HCT116 (cell line): Measurements from ENCODE around the gene PCDH9. TPM values are rescaled to one million over a fixed set of nuclear protein-coding genes. Genes with fewer than 3 reads are reported as not detected.

Experiments used
- ATAC-seq: fragments of 200-7000 bp; cut with Tn5 transposase; 2 replicates; pipeline ENCODE4 v1.9.1; 2020; ENCODE audit warnings: mild to moderate bottlenecking, moderate library complexity
- BruUV-seq: library from RNA; stranded (reverse); fragments of 400-500 nt; replicated peaks from 2 replicates; lab custom pipeline; 2021; lab: Mats Ljungman, UMichigan
- CTCF ChIA-PET: fragments of 300-600 bp; sonication (Branson Sonifier 250); formaldehyde crosslinking; loops from one replicate; lab custom pipeline; 2021; ENCODE audit warnings: antibody characterized with exemption; lab: Charles Lee
- POLR2A ChIA-PET: fragments of 300-600, 350-600 bp; sonication (Branson Sonifier 250); formaldehyde crosslinking; loops from one replicate; lab custom pipeline; 2021; ENCODE audit warnings: antibody characterized with exemption; lab: Charles Lee
- RAD21 ChIA-PET, 2 experiments: fragments of 300-600 bp; sonication (Branson Sonifier 250); formaldehyde crosslinking; loops; one replicate each; lab custom pipeline; 2023; ENCODE audit warnings: low total read pairs in 2 of 2; ENCODE audit not compliant: uncharacterized antibody in 2 of 2, unreplicated experiment in 2 of 2, low non-redundant PET in 1 of 2; lab: Charles Lee
- DNase-seq: peaks from one replicate; pipeline ENCODE4 v3.0.0-alpha.2; 2010; ENCODE audit warnings: low read depth, low spot score
- H2AFZ ChIP-seq: fragments of 200-600 bp; shearing (Covaris generic), sonication (generic); 2 replicates; pipeline ENCODE4 v1.6.1; 2017; ENCODE audit warnings: low read depth, mixed run types, mixed read lengths, antibody characterized with exemption, low read length; ENCODE audit not compliant: poor library complexity, severe bottlenecking
- H3K27ac ChIP-seq: 2 replicates; pipeline ENCODE4 v1.5.1; 2012; ENCODE audit warnings: low read depth, low read length
- H3K27me3 ChIP-seq: fragments of 200-600 bp; sonication (generic); 2 replicates; pipeline ENCODE4 v1.6.1; 2016; ENCODE audit warnings: mixed run types, low read length, mixed read lengths; ENCODE audit not compliant: insufficient read depth
- H3K36me3 ChIP-seq, 2 experiments: fragments of 200-500 bp in 1 of 2; fragments of 200-600 bp in 1 of 2; sonication (Bioruptor generic) in 1 of 2; sonication (generic) in 1 of 2; 2 replicates each; pipeline versions ENCODE4 v1.5.1 to v1.6.1; 2014 to 2016; ENCODE audit warnings: low read length in 2 of 2, inconsistent platforms in 1 of 2, mixed read lengths in 1 of 2, mixed run types in 1 of 2; ENCODE audit not compliant: insufficient read depth in 2 of 2, control insufficient read depth in 1 of 2
- H3K4me1 ChIP-seq, 2 experiments: fragments of 200-600 bp in 1 of 2; sonication (generic) in 1 of 2; 2 replicates each; pipeline versions ENCODE4 v1.5.1 to v1.6.1; 2012 to 2017; ENCODE audit warnings: low read length in 2 of 2, inconsistent platforms in 1 of 2, mild to moderate bottlenecking in 1 of 2, mixed read lengths in 1 of 2, mixed run types in 1 of 2, moderate library complexity in 1 of 2; ENCODE audit not compliant: insufficient read depth in 2 of 2, control insufficient read depth in 1 of 2
- H3K4me2 ChIP-seq: fragments of 200-600 bp; sonication (generic); 2 replicates; pipeline ENCODE4 v1.6.1; 2017; ENCODE audit warnings: mixed run types, low read length, mixed read lengths
- H3K4me3 ChIP-seq, 2 experiments: fragments of 200-600 bp in 1 of 2; sonication (generic) in 1 of 2; replicated peaks in 1 of 2; 2 replicates each; pipeline ENCODE4 v1.5.1; 2011 to 2016; ENCODE audit warnings: low read length in 2 of 2, control low read depth in 1 of 2, low read depth in 1 of 2, mild to moderate bottlenecking in 1 of 2, mixed read lengths in 1 of 2, mixed run types in 1 of 2
- H3K79me2 ChIP-seq: fragments of 200-600 bp; sonication (generic); 2 replicates; pipeline ENCODE4 v1.6.1; 2017; ENCODE audit warnings: mild to moderate bottlenecking, mixed run types, low read length, moderate library complexity, mixed read lengths; ENCODE audit not compliant: insufficient read depth
- H3K9ac ChIP-seq: fragments of 200-600 bp; sonication (generic); 2 replicates; pipeline ENCODE4 v1.6.1; 2016; ENCODE audit warnings: low read length, mixed read lengths
- H3K9me2 ChIP-seq: fragments of 200-600 bp; sonication (generic), shearing (Covaris generic); 2 replicates; pipeline ENCODE4 v1.6.1; 2017; ENCODE audit warnings: mixed run types, mild to moderate bottlenecking, moderate library complexity; ENCODE audit not compliant: insufficient read depth
- H3K9me3 ChIP-seq, 2 experiments: fragments of 200-500 bp in 1 of 2; fragments of 200-600 bp in 1 of 2; sonication (Bioruptor generic) in 1 of 2; sonication (generic) in 1 of 2; 2 replicates each; pipeline ENCODE4 v1.6.1; 2014 to 2017; ENCODE audit warnings: low read length in 2 of 2, mixed read lengths in 2 of 2, inconsistent platforms in 1 of 2, low read depth in 1 of 2, mild to moderate bottlenecking in 1 of 2, mixed run types in 1 of 2, moderate library complexity in 1 of 2; ENCODE audit not compliant: control insufficient read depth in 1 of 2, insufficient read depth in 1 of 2
- H4K20me1 ChIP-seq: fragments of 200-600 bp; sonication (generic), shearing (Covaris generic); 2 replicates; pipeline ENCODE4 v1.6.1; 2017; ENCODE audit warnings: mixed run types, mild to moderate bottlenecking, moderate library complexity; ENCODE audit not compliant: insufficient read depth
- ATF3 ChIP-seq: IDR thresholded peaks from 2 replicates; pipeline ENCODE4 v1.6.1; 2012
- CBX3 ChIP-seq: IDR thresholded peaks from 2 replicates; pipeline ENCODE4 v1.6.1; 2012; ENCODE audit warnings: low read depth
- CEBPB ChIP-seq: IDR thresholded peaks from 2 replicates; pipeline ENCODE4 v1.6.1; 2012; ENCODE audit warnings: low read depth
- CTCF ChIP-seq, 3 experiments: fragments of 200-600 bp in 1 of 3; sonication (generic) in 1 of 3; IDR thresholded peaks in 2 of 3; conservative IDR thresholded peaks in 1 of 3; 2 replicates each; pipeline ENCODE4 v1.5.1; 2012 to 2017; ENCODE audit warnings: low read depth in 2 of 3, low read length in 2 of 3, antibody characterized with exemption in 1 of 3, borderline replicate concordance in 1 of 3, control low read depth in 1 of 3, mild to moderate bottlenecking in 1 of 3, mixed read lengths in 1 of 3, mixed run types in 1 of 3, moderate library complexity in 1 of 3; ENCODE audit not compliant: insufficient read depth in 1 of 3
- EGR1 ChIP-seq: IDR thresholded peaks from 2 replicates; pipeline ENCODE4 v1.6.1; 2012; ENCODE audit warnings: low read depth
- ELF1 ChIP-seq: IDR thresholded peaks from 2 replicates; pipeline ENCODE4 v1.6.1; 2012; ENCODE audit warnings: low read depth, borderline replicate concordance
- EZH2 ChIP-seq: fragments of 200-600 bp; sonication (generic); IDR thresholded peaks from 2 replicates; pipeline ENCODE4 v1.6.1; 2017; ENCODE audit warnings: antibody characterized with exemption, mixed run types
- FOSL1 ChIP-seq: IDR thresholded peaks from 2 replicates; pipeline ENCODE4 v1.6.1; 2012; ENCODE audit warnings: low read depth
- JUND ChIP-seq: IDR thresholded peaks from 2 replicates; pipeline ENCODE4 v1.6.1; 2012
- MAX ChIP-seq: IDR thresholded peaks from 2 replicates; pipeline ENCODE4 v1.6.1; 2012
- POLR2A ChIP-seq: IDR thresholded peaks from 2 replicates; pipeline ENCODE4 v1.7.0; 2011; ENCODE audit warnings: borderline replicate concordance; ENCODE audit not compliant: insufficient read depth, insufficient read length; ENCODE audit errors: extremely low read depth
- POLR2AphosphoS5 ChIP-seq: IDR thresholded peaks from 2 replicates; pipeline ENCODE4 v1.6.1; 2011; ENCODE audit warnings: mild to moderate bottlenecking, low read depth, low read length, moderate library complexity
- RAD21 ChIP-seq: IDR thresholded peaks from 2 replicates; pipeline ENCODE4 v1.6.1; 2012; ENCODE audit warnings: low read depth, mild to moderate bottlenecking
- REST ChIP-seq: IDR thresholded peaks from 2 replicates; pipeline ENCODE4 v1.6.1; 2012; ENCODE audit warnings: low read depth
- SP1 ChIP-seq: IDR thresholded peaks from 2 replicates; pipeline ENCODE4 v1.6.1; 2012; ENCODE audit warnings: low read depth
- SRF ChIP-seq: IDR thresholded peaks from 2 replicates; pipeline ENCODE4 v1.6.1; 2012; ENCODE audit warnings: low read depth
- TCF7L2 ChIP-seq: IDR thresholded peaks from 2 replicates; pipeline ENCODE4 v1.7.0; 2011; ENCODE audit warnings: borderline replicate concordance, inconsistent platforms; ENCODE audit not compliant: insufficient read depth, insufficient read length; ENCODE audit errors: extremely low read depth
- ZNF274 ChIP-seq: fragments of 200-500 bp; sonication (Bioruptor generic); IDR thresholded peaks from 2 replicates; pipeline ENCODE4 v1.6.1; 2014; ENCODE audit warnings: mild to moderate bottlenecking, low read depth, low read length, inconsistent platforms
- intact Hi-C: fragments of 100-400 bp; cut with micrococcal nuclease; formaldehyde crosslinking; loops from 2 replicates; pipeline ENCODE4 v1.10.0; 2022
- total RNA-seq: library from RNA; stranded (reverse); gene quantifications from one replicate; pipeline ENCODE4 v1.2.1, GENCODE V29; 2021; ENCODE audit not compliant: unreplicated experiment
- TF ChIP-seq, protein P1 (sequence below): IDR thresholded peaks from 2 replicates; pipeline ENCODE4 v1.6.1; 2011; ENCODE audit warnings: mild to moderate bottlenecking, low read length, moderate library complexity; ENCODE audit not compliant: insufficient replicate concordance; ENCODE audit errors: extremely low read depth

Gene PCDH9
- total RNA-seq, 1 experiment from 2014 or later, result 0.02 TPM

DNA sequence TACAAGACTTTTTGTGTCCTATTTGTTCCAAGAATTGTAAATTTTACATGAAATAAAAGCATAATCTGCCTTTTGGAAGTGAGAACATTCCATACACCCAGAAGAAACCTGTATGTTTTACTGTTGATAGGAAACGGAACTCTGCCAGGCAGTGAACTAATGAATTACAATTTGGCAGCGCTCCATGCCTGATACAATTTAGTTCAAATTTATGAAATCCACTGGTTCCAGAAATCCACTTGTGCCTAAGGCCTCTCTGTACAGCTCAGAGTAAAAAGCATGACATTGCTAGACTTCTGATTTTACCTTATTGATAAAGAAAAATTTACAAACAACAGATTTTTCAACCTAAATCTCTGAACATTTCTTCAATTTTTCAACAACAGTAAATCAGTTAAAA, 78.1 kb downstream of the PCDH9 start:
- Histone ChIP-seq H3K9me3 (no peaks in the 10 kb centered on the region), H3K9ac (no peak overlapping the region), H3K27ac (no peak overlapping the region), H3K27me3 (no peaks in the 10 kb centered on the region), H3K79me2 (no peaks in the 10 kb centered on the region), H4K20me1 (no peaks in the 10 kb centered on the region), H3K9me2 (no peaks in the 10 kb centered on the region), H3K4me3 (no peak overlapping the region)
- no peak for DNase-seq
- CTCF ChIA-PET, result no interaction called here
- no peak for ATAC-seq
- BruUV-seq, result no TSS peak
- POLR2A ChIA-PET, result no interaction called here
- no peak for TF ChIP-seq REST
- TF ChIP-seq MAX, result no peak
- no peak for TF ChIP-seq FOSL1
- no peak for TF ChIP-seq CBX3
- no peak for TF ChIP-seq EGR1
- TF ChIP-seq CEBPB, result no peak
- no peak for TF ChIP-seq SP1
- TF ChIP-seq ATF3, result no peak
- TF ChIP-seq TCF7L2, result no peak
- no peak for TF ChIP-seq POLR2A
- TF ChIP-seq ELF1, result no peak
- no peak for TF ChIP-seq CTCF (IDR thresholded peaks at IDR 0.05 in 2 of 3, conservative IDR thresholded peaks at IDR 0.05 in 1 of 3; ENCODE audit: borderline replicate concordance in 1 of 3, insufficient read depth in 1 of 3, low read depth in 2 of 3, low read length in 2 of 3)
- no peak for TF ChIP-seq SRF
- no peak for TF ChIP-seq POLR2AphosphoS5
- no peak for TF ChIP-seq ZNF274
- no peak for TF ChIP-seq RAD21
- TF ChIP-seq EZH2, result no peak
- TF ChIP-seq JUND, result no peak
- TF ChIP-seq, protein P1, sequence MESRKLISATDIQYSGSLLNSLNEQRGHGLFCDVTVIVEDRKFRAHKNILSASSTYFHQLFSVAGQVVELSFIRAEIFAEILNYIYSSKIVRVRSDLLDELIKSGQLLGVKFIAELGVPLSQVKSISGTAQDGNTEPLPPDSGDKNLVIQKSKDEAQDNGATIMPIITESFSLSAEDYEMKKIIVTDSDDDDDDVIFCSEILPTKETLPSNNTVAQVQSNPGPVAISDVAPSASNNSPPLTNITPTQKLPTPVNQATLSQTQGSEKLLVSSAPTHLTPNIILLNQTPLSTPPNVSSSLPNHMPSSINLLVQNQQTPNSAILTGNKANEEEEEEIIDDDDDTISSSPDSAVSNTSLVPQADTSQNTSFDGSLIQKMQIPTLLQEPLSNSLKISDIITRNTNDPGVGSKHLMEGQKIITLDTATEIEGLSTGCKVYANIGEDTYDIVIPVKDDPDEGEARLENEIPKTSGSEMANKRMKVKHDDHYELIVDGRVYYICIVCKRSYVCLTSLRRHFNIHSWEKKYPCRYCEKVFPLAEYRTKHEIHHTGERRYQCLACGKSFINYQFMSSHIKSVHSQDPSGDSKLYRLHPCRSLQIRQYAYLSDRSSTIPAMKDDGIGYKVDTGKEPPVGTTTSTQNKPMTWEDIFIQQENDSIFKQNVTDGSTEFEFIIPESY, result no peak
- TF ChIP-seq, all 23 proteins: peak for 0
- intact Hi-C loops, result no loop called here
- H3K4me2 ChIP-seq, result no peak overlapping the region
- H2AFZ ChIP-seq, result no peak overlapping the region
- RAD21 ChIA-PET, result no interaction called here
- no peaks in the 10 kb centered on the region for H3K36me3 ChIP-seq
- no peaks in the 10 kb centered on the region for H3K4me1 ChIP-seq
